Measurements from ENCODE around the gene E4F1.

The E4F1 gene

DNA sequence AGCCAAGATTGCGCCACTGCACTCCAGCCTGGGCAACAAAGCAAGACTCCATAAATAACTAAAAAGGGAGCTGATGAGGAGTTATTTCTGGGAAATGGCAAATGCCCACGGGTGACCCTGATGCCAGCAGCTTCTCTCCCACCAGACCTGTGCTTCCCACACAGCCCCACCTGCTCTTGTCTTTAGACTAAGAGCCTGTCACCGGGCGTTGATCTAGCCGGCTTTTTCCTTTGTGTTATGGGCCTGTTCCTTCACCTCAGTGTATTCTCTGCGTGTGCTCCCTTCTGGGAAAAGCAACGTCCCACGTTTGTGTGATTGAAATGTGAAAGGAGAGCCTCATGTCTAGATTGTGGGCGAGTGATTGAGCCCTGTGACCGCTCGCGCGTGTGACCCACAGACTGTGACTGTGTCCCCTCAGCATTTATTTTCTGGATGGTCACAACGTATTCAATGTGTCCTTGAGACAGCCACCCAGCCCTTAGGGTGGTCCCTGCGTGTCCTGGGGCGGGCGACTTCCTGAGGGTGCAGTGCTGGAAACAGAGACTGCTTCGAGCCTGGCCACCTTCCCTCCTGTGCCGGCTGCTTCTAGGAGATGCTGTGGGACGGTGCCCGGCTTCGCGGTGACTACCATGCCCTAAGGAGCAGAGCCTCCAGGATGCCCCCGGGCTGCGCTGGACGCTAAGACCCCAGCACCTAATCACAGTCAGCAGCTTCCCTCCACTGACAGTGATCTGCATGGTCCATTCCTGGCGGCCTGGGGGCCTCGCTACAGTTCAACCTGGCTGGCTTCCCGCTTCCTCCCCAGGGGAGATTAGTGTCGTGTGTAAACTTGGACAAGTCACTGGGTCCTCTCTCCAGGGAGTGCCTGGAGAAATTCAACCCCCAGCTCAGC is 52.3 kb downstream of the E4F1 start:
- no peak for DNase-seq

DNA sequence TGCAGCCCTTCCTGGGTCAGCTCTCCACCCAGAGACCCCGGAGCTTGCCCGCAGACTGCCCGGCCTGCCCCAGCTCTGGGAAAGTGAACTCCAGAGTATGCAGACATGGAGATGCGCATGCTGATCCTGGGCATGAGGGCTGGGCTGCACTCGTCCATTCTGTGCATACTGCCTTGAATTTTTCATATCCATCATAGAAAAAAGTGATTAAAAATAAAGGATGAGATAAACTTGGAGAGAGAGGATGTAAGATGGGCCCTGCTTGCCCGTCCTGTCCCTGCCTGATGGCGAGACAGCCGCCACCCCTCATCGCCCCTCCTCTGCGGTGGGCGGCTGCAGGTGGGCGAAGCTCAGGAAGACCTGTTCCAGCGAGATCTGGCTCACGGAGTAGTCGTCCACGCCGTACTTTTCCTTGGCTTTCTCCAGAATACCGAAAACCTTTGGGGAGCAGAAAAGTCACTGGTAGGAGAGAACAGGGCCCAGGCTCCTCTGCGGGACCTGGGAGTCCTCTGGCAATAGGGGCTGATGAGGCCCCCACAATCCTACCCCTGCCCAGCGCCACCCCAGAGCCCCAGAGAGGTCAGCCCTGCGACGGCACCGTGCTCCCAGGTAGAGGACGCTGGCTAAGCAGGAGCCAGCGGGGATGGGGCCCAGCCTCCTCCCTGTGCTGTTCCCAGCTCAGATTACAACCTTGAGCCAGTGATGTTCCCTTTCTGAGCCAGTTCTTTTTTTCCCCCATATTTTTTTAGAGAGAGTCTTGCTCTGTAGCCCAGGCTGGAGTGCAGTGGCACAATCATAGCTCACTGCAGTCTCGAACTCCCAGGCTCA is 53.2 kb downstream of the E4F1 start:
- DNase-seq = no peak

DNA sequence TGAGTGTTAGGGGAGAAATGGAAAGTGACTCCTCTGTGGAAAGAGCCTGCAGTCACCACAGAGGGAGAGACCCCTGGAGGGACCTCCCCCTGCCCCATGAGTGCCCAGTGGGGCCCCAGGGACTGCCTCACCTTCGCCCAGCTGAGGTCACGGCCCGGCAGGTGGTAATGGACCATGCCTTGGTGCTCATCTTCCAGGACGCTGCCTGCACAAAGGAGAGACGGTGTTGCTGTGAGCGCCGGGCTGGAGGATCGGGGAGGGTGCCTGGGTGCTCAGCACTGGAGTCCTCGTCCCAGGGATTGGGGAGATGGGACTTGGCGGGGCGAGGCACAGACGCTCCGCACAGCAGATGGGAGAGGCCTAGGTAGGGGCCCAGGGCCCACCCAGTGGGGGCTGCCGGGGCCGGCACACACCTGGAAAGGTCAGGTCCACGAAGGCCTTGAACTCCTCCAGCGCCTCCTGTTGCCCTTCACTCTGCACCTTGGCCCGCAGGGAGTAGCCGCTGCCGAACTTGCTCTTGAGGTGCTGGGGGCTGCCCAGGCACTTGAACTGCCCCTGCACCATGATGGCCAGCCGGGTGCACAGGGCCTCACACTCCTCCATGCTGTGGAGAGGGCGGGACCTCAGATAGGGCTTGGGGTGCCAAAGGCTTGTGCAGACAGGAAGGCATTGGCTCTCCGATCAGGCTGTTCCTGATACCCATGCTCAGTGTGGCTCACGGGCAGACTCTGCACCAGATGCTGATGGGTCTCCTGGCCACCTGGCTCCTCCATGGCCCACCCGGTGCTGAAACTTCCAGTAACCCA is 54.3 kb downstream of the E4F1 start:
- no peak for DNase-seq

DNA sequence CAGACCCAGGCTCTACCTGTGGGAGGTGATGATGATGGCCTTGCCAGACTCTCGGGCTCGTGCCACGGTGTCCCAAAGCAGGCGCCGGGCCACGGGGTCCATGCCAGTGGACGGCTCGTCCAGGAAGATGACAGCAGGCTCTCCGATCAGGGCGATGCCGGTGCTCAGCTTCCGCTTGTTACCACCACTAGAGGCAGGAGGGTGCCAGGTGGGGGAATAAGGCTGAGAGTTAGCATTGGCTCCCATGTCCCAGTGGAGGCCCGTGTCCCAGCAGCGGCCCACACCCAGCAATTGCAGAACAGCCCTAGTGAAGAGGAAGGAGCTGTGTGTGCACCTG is 54.8 kb downstream of the E4F1 start:
- DNase-seq = no peak

DNA sequence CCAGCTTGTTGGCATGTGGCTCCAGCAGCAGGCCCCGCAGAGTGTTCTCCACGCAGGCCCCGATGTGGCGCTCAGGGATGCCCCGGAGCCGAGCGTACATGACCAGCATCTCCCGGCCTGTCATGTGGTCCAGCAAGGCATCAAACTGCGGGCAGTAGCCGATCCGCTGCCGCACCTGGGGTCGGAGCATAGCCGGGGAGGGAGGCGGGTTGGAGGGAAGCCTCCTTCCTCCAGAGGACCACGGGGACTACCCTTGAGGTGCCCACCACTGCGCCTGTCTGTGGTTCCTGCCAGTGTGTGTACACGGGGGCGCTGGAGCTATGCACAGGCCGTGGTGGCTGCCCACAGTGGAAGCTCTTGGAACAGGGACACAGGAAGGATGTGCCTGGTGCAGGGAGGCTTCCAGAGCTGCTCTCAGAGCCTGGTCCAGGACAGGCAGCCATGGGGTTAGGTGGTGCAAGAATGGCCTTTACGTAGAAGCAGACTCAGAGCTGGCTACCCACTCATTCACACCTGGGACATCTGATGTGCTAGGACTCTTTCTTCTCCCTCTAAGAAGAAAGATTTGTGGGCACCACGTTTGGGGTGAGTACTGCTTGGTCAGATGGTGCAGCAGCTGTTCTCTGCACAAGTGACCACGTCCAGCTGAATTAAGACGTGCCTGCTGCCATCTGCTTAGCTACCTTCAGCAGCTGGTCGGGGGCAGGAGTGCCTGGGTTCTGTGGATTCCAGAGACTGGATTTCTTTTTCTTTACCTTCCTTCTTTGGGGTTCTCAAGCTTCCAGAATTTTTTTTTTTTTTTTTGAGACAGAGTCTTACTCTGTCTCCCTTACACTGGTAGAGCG is 55.8 kb downstream of the E4F1 start:
- DNase-seq = no peak

DNA sequence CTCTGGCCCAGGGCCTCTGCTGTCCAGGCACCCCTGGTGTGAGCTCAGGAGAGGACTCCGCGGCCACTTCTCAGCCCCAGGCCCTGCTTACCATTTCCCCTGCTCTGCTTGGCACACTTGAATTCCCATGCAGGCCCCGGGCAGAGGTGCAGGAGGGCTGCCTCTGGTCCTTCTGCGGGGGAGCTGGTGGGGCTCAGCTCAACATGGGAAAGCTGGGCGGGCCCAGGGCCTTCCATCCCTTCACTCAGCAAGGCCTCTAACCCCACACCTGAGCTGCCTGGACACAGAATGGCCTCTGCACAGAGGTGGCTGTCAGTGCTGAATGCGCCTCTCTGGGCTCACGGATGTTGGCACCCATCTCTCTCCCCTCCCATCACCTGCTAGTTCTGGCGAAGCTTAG is 57.1 kb downstream of the E4F1 start:
- DNase-seq = no peak

DNA sequence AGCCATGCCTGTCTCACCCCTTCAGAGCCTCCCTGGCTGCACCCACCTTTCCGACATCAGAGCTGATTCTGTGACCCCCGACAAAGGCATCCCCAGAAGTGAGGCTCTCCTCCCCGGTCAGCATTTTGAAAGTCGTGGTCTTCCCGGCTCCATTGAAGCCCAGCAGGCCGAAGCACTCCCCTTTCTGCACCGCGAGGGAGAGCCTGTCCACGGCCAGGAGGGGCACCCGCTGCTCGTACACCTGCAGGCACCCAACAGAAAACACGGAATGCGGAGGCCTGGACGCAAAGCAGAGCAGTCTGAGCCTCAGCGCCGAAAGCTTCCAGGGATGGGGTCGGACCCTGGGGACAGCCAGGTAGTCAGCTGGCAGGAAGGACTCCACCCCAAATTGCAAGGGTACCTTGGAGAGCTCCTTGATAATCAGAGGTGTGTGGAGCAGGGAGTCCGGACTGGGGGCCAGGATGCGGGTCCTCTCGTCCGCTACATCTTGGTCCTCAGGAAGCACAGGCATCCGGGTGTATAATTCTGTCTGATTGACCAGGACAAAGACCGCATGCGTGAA is 57.7 kb downstream of the E4F1 start:
- no peak for DNase-seq

DNA sequence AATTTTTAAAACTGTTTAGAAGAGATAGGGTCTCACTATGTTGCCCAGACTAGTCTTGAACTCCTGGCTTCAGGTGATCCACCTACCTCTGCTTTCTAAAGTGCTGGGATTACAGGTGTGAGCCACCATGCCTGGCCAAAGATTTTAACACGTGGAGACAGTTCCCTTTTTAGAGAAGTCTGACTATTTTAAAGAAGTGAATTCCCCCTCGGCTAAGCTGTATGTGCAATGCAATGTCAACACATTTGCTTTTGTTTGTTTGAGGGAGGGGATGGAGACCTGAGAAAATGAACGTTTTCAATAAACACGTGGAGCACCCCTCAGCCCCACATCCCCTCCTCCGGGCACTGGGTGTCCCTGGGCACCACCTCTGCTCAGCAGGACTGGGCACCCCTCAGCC is 58.9 kb downstream of the E4F1 start:
- no peak for DNase-seq

DNA sequence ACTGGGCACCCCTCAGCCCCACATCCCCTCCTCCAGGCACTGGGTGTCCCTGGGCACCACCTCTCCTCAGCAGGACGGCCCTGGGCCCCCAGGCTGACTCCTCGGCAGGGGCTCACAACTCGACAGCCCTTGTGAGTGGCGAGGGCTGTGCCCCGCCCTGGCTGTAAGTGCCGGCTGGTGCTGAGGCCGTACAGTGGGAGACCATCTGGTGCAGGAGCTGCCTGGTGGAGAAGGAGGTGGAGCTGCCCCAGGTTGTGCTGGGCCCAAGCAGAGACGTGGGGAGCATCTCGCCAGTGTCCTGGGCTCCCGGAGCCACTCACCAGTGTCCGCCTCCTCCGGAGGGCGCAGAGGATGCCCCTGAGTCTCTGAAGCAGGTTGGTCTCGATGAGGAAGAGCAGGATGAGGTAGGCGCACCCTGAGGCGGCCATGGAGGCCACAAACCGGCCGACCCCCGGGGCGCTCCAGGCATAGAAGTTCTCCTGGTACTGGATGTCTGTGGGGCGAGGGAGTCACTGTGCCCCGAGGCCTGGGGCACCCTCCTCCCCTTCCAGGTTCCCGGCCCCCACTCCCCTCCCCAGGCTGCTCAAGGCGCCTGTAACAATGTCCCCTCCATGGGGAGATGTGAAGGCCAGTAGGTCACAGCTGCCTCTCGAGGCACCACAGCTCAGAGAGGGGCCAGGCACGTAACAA is 59.6 kb downstream of the E4F1 start:
- no peak for DNase-seq

DNA sequence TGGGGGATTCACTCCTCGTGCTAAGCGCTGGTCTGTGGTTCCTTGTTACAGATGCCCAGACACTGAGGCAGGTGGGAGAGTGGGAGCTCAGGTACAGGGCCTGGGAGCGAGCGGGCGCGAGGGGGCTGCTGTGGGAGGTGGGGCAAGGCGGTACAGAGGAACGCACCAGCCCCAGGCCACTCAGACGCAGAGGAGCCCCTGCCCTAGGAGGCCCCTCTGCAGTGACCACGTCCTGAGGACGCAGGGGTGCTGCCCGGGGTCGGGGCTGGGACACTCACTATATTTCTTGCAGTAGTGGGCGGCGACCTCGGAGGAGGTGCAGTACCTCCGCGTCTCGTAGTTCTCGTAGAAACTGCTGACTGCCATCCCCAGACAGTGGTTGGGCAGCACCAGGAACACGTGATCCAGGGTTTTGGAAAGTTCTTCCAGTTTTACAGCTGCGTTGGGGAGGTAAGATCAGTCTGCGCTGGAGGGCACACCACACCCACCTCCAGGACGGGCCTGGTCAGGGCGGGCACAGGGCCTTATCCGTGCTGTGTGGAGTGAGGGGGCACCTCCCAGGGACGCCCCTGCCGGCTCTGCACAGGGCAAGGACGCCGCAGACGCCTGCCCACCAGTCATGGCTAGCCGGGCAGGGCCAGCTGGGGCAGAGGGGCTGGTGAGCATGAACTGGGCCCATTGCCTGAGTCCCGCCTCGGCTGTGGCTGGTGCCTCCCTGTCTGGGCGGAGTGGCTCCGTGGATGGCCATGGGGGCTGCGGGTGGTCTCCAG is 60.8 kb downstream of the E4F1 start:
- DNase-seq = no peak

DNA sequence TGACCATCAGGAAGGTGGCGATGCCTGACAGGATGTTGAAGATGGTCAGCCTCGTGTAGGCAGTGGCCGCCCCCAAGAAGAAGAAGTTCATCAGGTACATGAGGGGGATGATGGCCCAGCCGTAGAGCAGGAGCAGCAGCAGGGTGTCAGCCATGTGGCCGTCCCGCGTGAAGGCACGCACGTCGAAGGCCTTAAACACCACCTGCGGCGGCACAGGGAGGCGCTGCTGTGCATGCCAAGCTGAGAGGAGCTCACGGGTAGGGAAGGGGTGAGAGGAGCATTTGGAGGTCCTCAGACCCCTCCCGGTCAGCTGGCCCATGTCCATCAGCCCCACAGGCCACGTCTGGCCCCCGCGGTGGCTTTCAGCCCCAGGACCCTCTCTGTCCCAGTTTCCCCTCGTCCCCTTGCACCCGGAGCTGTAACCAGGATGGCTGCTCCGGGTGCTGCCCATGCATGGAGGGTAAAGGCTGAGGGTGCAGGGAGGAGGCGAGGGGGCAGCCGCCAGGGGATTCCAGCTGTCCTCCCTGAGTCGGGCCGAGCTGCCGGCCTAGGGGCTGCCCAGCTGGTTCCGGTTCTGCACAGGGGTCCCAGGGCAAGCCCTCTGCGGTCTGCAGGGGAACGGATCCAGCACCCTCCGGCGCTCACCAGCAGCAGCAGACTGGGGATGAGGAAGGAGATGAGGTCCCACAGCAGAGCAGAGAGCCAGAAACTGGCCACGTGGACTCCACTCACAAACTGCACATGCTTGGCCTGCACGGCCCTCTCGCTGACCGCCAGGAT is 61.6 kb downstream of the E4F1 start:
- DNase-seq = no peak
